ENCODE data around the gene SLC25A45.

- TF ChIP-seq CTCF (IDR thresholded peaks at IDR 0.05): no peak
- TF ChIP-seq EZH2 (IDR thresholded peaks at IDR 0.05; ENCODE audit: borderline replicate concordance, insufficient read depth, low read depth, low read length, poor library complexity, severe bottlenecking): no peak
Observed at GRCh38 chr11:65400307-65401072, 18.0 kb upstream of the SLC25A45 start.

All from B cell (primary cell).